ENCODE measurements around the gene MYH11.

Gene MYH11

DNA sequence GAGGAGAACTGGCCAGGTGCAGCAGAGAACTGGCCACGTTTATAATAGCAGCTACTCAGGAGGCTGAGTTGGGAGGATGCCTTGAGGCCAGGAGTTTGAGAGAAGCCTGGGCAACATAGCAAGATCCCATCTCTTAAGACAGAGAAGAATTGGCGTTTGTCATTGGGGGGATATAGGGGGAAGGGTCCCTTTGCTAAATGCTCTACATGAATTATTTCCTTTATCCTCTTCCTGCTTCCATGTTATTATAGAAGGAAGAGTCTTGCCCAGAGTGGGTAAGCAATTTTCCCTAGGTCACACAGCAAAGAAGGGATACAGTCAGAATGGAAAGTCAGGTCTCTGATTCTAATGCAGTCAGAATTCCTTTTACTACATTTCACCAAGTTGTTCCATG is 68.0 kb downstream of the MYH11 start:
- H3K27ac ChIP-seq: no peak overlapping the region
- TF ChIP-seq, protein P1, sequence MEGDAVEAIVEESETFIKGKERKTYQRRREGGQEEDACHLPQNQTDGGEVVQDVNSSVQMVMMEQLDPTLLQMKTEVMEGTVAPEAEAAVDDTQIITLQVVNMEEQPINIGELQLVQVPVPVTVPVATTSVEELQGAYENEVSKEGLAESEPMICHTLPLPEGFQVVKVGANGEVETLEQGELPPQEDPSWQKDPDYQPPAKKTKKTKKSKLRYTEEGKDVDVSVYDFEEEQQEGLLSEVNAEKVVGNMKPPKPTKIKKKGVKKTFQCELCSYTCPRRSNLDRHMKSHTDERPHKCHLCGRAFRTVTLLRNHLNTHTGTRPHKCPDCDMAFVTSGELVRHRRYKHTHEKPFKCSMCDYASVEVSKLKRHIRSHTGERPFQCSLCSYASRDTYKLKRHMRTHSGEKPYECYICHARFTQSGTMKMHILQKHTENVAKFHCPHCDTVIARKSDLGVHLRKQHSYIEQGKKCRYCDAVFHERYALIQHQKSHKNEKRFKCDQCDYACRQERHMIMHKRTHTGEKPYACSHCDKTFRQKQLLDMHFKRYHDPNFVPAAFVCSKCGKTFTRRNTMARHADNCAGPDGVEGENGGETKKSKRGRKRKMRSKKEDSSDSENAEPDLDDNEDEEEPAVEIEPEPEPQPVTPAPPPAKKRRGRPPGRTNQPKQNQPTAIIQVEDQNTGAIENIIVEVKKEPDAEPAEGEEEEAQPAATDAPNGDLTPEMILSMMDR (conservative IDR thresholded peaks at IDR 0.05): no peak

DNA sequence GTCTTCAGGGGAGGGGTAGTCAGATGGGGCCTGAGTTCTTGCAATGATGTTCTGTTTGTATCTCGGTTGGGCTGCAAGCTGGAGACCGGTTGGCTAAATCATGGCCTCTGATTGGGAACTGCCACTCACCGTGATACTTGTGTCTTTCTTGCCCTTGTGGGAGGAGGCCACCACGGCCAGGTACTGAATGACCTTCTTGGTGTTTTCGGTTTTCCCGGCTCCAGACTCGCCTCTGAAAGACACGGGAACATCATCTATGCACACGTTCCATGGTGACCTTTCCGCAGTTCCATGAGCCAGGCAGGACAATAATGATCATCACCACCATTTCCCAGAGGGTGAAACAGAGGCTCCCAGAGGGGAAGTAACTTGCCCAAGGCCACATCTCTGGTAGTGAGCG is 70.3 kb downstream of the MYH11 start:
- TF ChIP-seq, protein P1 (conservative IDR thresholded peaks at IDR 0.05): no peak
- no peak overlapping the region for H3K27ac ChIP-seq

DNA sequence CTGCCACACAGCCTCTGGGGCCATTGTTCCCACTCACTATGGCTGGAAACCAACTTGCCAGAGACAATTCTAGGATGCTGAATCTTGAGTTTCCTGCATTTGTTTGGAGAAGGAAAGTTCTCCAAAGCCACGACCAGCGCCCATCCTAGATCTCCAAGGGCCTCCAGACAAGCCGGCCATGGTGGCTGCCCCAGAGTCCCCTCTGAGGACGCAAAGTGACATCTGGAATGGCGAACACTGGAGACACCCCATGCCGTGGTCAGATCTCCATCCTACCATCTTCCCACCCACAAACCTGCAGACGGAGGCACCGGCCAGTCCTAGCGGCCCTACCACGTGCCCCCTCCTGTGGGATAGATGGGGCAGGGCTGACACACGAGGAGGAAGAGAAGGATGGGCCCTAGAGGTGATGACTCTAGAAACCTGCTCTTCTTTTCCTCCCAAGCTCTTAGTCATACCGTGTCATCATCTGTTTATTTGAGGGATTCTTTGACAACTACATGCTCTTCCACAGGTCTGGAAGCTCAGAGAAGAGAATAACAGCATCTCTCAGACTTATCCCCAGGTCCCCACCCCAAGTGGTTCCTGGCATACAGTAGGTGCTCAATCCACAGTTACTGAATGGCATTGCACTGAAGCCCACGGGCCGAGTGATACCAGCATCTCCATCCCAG is 71.3 kb downstream of the MYH11 start:
- TF ChIP-seq, protein P1 (conservative IDR thresholded peaks at IDR 0.05): no peak
- no peak overlapping the region for H3K27ac ChIP-seq

DNA sequence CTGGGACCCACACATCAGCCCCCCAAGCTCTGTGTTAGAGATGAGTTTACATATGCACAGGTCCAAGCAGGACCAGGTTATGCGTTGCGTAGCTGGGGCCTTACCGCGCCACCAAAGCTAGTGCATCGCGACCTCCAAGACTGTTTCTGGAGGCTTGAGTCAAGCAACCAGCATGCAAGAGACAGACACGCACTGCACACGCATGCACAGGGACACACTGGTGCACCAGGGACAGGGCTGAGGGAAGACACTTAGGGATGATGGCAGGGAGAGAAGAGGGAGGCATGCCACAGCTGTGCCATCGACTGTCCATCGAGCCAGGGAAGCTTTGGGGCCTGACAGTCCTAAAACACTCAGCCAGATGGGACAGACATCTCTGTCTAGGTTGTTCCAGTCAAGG is 72.8 kb downstream of the MYH11 start:
- TF ChIP-seq, protein P1 (conservative IDR thresholded peaks at IDR 0.05): no peak
- H3K27ac ChIP-seq: no peak overlapping the region

DNA sequence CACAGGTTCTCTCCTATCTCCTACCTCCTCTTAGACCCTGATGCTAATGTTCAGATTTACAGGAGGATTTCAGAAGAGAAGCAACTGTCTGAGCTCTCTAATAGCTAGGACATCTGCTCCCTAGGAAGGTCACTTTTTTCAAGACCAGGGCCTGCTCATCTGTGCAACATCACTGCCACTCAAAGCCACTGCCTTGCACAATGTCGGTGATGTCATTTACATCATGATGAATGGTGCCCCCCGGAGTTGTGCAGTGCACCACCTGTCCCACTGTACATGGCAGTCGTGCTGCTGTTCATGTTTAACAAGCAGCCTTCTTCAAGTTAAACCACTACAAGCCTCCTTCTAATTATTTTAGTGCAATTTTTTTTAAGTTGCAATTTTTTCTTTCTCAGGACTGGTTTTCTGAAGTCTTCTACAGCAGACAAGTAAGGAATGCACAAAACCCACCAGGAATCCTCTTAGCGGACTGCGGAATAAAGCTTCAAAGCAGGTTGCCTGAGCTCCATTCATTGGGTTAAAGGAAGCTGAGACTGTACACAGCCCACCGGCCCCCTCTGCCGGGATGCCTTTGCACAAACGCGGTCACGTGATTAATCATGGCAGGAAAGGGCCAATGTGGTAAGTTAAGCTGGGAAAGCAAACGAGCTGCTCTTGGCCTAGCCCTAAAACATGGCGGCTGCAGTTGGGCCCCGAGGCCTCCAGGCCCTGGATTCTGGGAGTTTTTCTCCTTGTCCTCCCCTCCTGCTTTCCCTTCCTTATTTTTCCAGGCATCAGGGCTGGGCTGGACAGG is 74.1 kb downstream of the MYH11 start:
- no peak overlapping the region for H3K27ac ChIP-seq
- TF ChIP-seq, protein P1 (conservative IDR thresholded peaks at IDR 0.05): no peak

DNA sequence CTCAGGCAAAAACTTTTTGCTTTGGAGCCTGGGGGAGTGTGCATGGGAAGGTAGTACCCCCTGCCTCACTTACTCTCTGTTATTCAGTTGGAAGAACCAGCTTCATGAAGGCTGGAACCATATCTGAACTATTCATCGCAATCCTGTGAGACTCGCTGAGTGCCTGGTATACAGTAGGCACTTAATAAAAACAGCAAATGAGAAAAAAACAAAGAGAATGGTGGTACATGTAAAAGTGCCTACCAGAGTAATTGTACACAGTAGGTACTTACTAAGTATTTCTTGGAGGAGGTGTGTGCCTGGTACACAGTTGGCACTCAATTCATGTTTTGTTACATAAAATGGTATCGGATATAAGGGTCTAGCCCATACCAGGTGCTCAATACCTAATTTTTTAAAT is 75.2 kb downstream of the MYH11 start:
- TF ChIP-seq, protein P1 (conservative IDR thresholded peaks at IDR 0.05): no peak
- no peak overlapping the region for H3K27ac ChIP-seq

DNA sequence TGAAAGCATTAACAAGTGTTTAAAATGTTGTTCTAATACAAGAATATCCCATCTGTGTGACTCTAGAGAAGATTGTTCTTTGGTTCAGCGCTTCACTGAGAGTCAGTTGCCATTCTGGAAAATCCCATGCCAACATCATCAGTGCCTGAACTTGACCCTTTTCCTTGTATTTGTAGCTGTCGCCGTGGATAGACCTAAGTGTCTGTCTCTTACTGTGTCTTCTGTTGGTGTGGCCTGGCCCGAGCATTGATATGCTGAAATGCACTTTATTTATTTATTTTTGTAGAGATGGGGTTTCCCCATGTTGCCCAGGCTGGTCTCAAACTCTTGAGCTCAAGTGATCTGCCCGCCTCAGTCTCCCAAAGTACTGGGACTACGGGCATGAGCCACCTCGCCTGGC is 76.0 kb downstream of the MYH11 start:
- TF ChIP-seq, protein P1 (conservative IDR thresholded peaks at IDR 0.05): no peak
- no peak overlapping the region for H3K27ac ChIP-seq
